GM12801 (cell line): ENCODE measurements around the gene DGKI.

Experiments used
- CTCF ChIP-seq: IDR thresholded peaks from one replicate; pipeline ENCODE4 v1.5.1; 2011; ENCODE audit warnings: control low read depth; ENCODE audit not compliant: insufficient read length; ENCODE audit errors: extremely low read depth

Gene DGKI

GRCh38 chr7:137642031-137642430 is 204.7 kb downstream of the DGKI start:
- TF ChIP-seq CTCF: no peak

- TF ChIP-seq CTCF: no peak
Observed at GRCh38 chr7:137636376-137636775, 210.4 kb downstream of the DGKI start.

GRCh38 chr7:137635874-137636273 is 210.9 kb downstream of the DGKI start:
- TF ChIP-seq CTCF: no peak

DNA sequence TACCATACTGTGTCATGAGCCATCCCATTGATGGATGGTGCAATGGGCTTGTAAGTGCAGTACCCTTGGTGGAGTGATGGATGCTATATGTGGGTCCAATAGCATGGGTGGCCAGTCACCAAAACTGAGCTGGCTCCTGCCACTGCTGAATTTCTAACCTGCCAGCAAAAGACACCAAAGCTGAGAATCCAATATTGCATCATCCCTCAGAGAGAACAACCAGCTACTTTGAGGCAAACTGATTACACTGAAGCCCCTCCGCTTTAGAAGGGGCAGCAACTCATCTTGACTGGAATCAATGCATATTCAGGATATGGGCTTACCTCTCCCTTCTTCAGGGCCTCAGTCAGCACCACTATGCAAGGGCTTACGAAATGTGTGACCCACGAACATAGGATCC is 211.6 kb downstream of the DGKI start:
- TF ChIP-seq CTCF: no peak

DNA sequence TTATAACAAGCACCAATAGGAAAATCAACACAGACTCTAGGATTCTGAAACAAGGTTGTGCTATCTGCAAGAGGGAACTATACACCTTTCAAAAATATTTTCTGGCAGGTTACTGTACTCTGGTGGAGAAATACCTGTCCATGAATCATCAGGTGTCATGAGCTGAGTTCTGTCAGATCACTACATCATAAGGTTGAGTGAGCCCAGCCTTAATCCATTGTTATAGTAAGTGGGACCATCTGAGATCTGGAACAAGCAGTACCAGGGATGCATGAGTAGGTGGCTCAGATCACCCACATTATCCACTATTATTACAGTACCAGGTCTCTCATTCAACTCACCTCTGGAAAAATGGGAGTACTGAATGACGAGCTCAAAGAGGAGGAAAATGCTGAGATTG is 212.4 kb downstream of the DGKI start:
- no peak for TF ChIP-seq CTCF

DNA sequence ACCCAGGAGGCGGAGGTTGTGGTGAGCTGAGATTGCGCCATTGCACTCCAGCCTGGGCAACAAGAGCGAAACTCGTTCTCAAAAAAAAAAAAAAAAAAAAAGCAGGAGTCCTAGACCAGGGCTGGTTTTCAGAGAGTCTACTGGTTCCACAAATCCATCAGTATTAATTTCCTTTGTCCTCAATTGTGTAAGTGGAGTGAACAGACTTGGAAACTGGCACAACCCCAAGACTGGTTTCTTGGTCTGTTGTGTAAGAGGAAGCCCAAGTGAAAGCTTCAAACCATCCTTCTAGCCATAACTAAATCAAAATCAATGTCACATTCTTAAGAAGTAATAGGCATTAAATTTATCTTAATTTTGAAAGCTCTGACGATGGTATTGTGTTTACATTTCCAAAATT is 213.6 kb downstream of the DGKI start:
- no peak for TF ChIP-seq CTCF

- no peak for TF ChIP-seq CTCF
Observed at GRCh38 chr7:137628216-137628615, 218.6 kb downstream of the DGKI start.
